Skeletal muscle tissue (tissue), 4 donors: ENCODE results near the gene BICDL2. TPM values are rescaled to one million over a fixed set of nuclear protein-coding genes. Genes with fewer than 3 reads are reported as not detected.

Experiments used
- H3K27ac ChIP-seq: one replicate; pipeline ENCODE4 v1.7.0; 2013; ENCODE audit warnings: mild to moderate bottlenecking, low read depth, low read length, inconsistent platforms
- H3K27me3 ChIP-seq, 3 donors: one replicate each; pipeline ENCODE4 v1.7.0; 2013; ENCODE audit warnings: low read length in 3 of 3; ENCODE audit not compliant: control insufficient read depth in 3 of 3, insufficient read depth in 3 of 3
- H3K36me3 ChIP-seq, 3 donors: one replicate each; pipeline ENCODE4 v1.7.0; 2013; ENCODE audit warnings: low read length in 3 of 3; ENCODE audit not compliant: control insufficient read depth in 3 of 3, insufficient read depth in 3 of 3
- H3K4me1 ChIP-seq, 3 donors: one replicate each; pipeline ENCODE4 v1.7.0; 2013; ENCODE audit warnings: low read length in 3 of 3, mild to moderate bottlenecking in 3 of 3; ENCODE audit not compliant: control insufficient read depth in 3 of 3, insufficient read depth in 3 of 3
- H3K4me3 ChIP-seq, 3 donors: one replicate each; pipeline ENCODE4 v1.7.0; 2013; ENCODE audit warnings: low read length in 3 of 3
- H3K9ac ChIP-seq, 3 donors: one replicate each; pipeline ENCODE4 v1.7.0; 2013; ENCODE audit warnings: low read length in 3 of 3, mild to moderate bottlenecking in 3 of 3, moderate library complexity in 2 of 3, low read depth in 1 of 3
- H3K9me3 ChIP-seq, 3 donors: one replicate each; pipeline ENCODE4 v1.7.0; 2013; ENCODE audit warnings: low read length in 3 of 3; ENCODE audit not compliant: control insufficient read depth in 3 of 3
- total RNA-seq: library from RNA; depleted of rRNA; stranded (reverse); fragments of >200 nt; gene quantifications from one replicate; pipeline ENCODE4 v1.2.3, GENCODE V29; 2014
- donor health status: Osteomylitis.

Gene BICDL2
- total RNA-seq, 1 donor from 2014 or later: not detected

DNA sequence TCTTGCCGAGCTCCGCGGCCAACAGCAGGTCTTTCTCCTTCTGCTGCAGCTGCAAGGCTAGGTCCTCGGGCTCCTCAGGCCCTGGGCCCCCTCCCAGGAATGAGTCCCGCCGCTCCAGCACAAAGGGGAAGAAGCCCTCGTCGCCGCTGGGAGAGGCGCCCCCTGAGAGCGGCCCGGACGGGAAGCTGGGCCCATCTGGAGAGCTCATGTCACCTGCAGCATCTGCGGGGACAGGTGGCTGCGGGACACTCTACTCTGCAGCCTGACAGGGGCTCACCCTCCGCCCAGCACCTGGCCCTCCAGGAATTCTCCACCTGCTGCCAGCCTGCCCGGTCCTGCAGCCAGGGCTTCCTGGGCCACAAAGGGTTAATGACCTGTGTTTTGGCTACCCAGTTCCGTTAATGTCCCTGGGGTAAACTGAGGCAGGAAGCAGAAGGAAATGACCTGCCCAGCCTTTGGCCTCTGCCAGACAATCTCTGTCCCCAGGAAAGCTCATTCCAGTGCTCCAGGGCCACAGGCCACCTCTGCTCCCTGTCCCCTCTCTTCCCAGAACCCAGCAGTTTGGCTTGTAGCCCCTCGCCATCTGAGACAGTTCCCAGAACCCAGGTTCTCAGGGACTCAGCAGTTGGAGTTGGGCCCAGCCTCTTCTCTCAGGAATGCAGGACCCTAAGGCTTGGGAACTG is 1.3 kb downstream of the BICDL2 start:
- peaks cover 64 to 84% (median 71%) of the 10 kb centered on the region in 3 donors for H3K27me3 ChIP-seq
- H3K36me3 ChIP-seq: no peaks in the 10 kb centered on the region
- no peak overlapping the region for H3K9ac ChIP-seq
- no peak overlapping the region for H3K27ac ChIP-seq
- H3K9me3 ChIP-seq: no peaks in the 10 kb centered on the region
- no peak overlapping the region for H3K4me3 ChIP-seq
- H3K4me1 ChIP-seq: no peaks in the 10 kb centered on the region

DNA sequence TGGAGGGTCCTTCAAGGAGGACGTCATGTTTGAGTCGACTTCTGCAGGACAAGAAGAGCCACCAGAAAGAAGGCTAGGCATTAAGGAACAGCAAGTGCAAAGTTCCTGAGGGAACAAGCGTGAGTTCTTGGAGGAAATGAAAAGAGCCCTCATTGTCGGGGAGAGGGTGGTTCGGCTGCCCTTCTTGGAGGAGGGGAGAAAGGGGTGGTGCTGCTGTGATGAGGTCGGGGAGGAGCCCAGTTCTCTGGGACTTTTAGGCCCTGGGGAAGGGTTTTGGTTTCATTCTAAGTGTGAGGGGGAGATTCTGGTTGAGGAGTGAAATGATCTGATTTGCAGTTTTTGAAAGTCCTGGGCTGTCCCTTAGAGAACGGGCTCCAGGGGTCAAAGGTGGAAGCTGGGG is 4.1 kb downstream of the BICDL2 start:
- Histone ChIP-seq H3K4me1 (peaks cover 0 to 12% (median 12%) of the 10 kb centered on the region in 3 donors), H3K9me3 (no peaks in the 10 kb centered on the region), H3K36me3 (no peaks in the 10 kb centered on the region), H3K9ac (no peak overlapping the region), H3K4me3 (no peak overlapping the region), H3K27me3 (peaks cover 67 to 75% (median 67%) of the 10 kb centered on the region in 3 donors), H3K27ac (no peak overlapping the region)

DNA sequence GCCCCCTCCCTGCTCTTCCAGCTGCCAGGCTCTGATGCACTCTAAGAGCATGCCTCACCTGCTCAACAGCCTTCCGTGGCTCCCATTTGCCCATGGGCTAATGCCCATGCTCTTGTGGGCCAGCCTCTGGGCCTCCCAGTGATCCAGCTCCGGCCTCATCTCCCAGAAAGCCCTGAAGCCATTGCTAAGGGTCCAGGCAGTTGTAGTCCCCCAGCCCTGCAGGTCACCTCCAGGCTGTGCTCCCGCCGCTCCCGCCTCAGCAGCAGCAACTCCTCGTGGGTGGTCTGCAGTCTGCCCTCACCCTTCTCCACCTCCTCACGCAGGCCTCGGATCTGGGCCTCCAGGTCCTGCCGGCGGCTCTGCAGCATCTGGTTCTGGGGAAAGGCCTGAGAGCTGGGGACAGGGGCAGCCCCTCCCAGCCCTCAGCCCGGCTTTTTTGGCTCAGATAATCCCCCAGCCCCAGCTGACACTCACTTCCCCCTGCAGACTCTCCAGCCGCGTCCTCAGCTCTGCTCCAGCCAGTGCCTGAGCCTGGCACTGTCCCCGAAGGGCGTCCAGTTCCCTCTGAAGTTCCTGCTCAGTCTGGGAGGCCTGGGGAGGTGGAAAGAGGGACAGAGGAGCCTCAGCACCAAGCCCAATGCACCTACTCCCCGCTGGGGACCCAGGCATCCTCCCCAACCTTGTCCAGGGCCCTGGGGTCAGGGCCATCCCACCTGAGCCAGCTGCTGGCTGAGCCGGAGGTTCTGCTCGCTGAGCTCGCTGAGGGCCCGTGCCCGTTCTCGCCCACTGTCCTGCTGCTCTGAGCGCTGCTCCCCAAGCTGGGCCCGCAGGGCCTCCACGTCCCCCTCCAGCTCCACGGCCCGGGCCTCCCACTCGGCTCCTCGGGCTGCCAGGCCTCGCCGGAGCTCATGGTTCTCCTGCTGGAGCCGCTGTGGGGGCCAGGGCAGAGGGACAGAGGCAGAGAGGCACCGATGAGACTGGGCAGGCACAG is 6.2 kb downstream of the BICDL2 start:
- no peak overlapping the region for H3K9ac ChIP-seq
- no peak overlapping the region for H3K4me3 ChIP-seq
- H3K27ac ChIP-seq: no peak overlapping the region
- peaks cover 48 to 59% (median 50%) of the 10 kb centered on the region in 3 donors for H3K27me3 ChIP-seq
- peaks cover 14 to 19% (median 19%) of the 10 kb centered on the region in 3 donors for H3K36me3 ChIP-seq
- peaks cover 0 to 13% (median 12%) of the 10 kb centered on the region in 3 donors for H3K4me1 ChIP-seq
- H3K9me3 ChIP-seq: no peaks in the 10 kb centered on the region

DNA sequence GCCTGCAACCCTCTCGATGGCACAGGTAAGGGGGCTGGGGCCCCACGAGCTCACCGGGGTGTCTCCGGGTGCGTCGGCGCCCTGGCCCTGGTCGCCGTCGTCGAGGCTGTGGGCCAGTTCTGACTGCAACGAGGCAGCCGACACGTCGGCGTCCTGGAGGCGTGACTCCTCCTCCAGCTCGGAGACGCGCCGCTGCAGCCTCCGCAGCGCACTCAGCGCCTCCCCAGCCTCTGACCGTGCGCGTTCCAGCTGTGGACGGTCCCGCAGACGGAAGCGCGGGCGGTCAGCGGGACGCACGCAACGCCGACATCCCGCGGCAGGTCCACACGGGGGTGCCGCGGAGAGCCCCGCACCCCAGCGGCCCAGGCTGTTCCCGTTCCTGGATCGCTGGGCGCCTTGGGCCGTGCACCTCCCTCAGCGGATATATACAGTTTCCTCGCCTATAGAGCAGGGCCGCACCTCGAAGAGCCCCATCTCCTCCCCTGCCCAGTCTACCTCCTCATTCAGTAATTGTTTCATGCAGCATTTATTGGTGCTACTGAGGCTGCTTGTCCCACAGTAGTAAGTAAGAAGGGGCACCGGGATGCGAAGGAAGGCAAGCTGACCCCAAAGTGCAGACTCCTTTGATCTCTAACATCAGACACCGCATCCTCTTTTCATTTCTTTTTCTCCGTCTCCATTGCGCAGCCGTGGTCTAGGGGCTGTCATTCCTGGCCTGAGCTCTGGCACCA is 7.1 kb downstream of the BICDL2 start:
- Histone ChIP-seq H3K4me1 (peaks cover 0 to 20% (median 14%) of the 10 kb centered on the region in 3 donors), H3K9me3 (no peaks in the 10 kb centered on the region), H3K36me3 (peaks cover 14 to 19% (median 19%) of the 10 kb centered on the region in 3 donors), H3K27me3 (peaks cover 40 to 51% (median 43%) of the 10 kb centered on the region in 3 donors), H3K4me3 (no peak overlapping the region), H3K27ac (no peak overlapping the region), H3K9ac (no peak overlapping the region)

DNA sequence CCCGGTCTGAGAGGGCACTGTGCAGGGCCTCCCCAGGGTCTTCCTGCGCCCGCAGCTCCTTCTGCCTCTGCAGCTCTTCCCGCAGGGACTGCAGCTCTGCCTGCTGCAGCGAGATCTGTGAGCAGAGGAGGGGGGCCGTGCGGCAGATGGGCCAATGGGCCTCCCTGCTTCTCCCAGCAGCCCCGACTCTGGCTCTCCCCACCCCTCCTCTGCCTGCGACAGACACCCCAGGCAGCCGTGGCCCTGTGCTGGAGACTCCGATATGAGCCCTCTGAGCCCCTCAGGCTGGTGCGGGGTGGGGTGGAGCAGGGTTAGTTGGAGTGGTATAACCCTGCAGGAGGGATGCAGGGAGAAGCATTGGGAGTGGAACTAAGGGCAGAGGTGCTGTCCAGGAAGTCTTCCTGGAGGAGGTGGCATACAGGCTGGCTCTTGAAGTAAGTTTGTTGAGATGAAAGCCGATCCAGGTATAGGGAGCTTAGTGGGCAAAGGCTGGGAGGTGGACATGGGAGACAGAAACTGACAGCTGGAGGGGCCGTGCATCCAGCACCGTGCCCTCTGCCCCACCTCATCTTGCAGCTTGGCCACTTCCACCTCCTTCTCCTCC is 7.9 kb downstream of the BICDL2 start:
- H3K4me3 ChIP-seq: no peak overlapping the region
- no peak overlapping the region for H3K9ac ChIP-seq

DNA sequence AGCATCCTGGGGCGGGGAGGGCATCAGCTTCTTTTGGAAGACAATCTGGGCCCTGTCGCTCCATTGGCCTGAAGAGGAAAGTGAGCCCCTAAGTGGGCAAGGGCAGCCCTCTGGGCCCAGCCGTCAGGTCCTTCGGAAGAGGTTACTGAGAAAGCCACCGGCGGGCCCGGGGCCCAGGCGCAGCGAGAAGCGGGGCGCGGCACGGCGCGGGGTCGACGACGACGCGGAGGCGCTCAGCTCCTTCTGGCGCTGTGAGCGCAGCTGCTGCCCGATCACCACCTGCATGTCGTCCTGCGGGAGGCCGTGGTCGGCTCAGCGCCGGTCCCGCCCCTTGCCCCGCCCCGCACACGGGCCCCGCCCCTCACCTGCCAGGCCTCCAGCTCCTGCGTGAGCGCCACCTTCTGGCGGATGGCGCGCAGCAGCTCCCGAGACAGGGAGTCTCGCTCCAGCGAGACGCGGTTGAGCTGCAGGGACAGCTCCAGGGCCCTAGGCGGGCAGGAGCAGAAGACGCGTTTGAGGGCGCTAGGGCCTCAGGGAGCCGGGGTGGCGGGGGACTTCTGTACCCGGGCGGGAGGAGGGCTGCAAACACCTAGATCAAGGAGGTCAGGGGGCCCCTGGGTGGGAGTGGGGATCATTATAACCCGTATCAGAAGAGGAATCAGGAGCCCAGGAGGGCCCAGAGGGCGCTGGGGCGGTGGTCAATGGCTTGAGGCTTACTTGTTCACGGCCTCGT is 8.6 kb downstream of the BICDL2 start:
- H3K9ac ChIP-seq: no peak overlapping the region
- H3K4me3 ChIP-seq: no peak overlapping the region
- peaks cover 14 to 19% (median 19%) of the 10 kb centered on the region in 3 donors for H3K36me3 ChIP-seq
- H3K27me3 ChIP-seq: peaks cover 30 to 41% (median 32%) of the 10 kb centered on the region in 3 donors
- no peak overlapping the region for H3K27ac ChIP-seq
- H3K4me1 ChIP-seq: peaks cover 9 to 26% (median 20%) of the 10 kb centered on the region in 3 donors
- H3K9me3 ChIP-seq: no peaks in the 10 kb centered on the region

More for the DNA sequence above, 7.9 kb downstream of the BICDL2 start:
- H3K27ac ChIP-seq: no peak overlapping the region
- peaks cover 4 to 20% (median 16%) of the 10 kb centered on the region in 3 donors for H3K4me1 ChIP-seq
- peaks cover 36 to 48% (median 39%) of the 10 kb centered on the region in 3 donors for H3K27me3 ChIP-seq
- H3K9me3 ChIP-seq: no peaks in the 10 kb centered on the region
- H3K36me3 ChIP-seq: peaks cover 14 to 19% (median 19%) of the 10 kb centered on the region in 3 donors

DNA sequence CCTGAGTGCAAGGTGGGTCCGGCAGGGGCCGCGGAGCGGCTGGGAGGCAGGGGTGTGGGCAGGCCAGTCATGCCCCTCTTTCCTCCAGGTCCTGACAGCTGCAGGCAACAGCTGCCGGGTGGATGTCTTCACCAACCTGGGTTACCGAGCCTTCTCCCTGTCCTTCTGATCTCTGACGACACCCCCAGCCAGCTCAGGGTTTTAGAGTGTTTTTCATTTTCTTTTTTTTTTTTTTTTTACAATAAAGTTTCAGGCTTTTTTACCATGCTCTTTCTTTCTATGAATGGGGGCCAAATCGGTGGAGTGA is 9.3 kb downstream of the BICDL2 start:
- Histone ChIP-seq H3K36me3 (peaks cover 14 to 19% (median 19%) of the 10 kb centered on the region in 3 donors), H3K27ac (no peak overlapping the region), H3K27me3 (peaks cover 29 to 36% (median 29%) of the 10 kb centered on the region in 3 donors), H3K9me3 (no peaks in the 10 kb centered on the region), H3K9ac (peak overlapping the region in 1 of 3 donors; percentile 40), H3K4me3 (no peak overlapping the region), H3K4me1 (peaks cover 16 to 33% (median 27%) of the 10 kb centered on the region in 3 donors)

DNA sequence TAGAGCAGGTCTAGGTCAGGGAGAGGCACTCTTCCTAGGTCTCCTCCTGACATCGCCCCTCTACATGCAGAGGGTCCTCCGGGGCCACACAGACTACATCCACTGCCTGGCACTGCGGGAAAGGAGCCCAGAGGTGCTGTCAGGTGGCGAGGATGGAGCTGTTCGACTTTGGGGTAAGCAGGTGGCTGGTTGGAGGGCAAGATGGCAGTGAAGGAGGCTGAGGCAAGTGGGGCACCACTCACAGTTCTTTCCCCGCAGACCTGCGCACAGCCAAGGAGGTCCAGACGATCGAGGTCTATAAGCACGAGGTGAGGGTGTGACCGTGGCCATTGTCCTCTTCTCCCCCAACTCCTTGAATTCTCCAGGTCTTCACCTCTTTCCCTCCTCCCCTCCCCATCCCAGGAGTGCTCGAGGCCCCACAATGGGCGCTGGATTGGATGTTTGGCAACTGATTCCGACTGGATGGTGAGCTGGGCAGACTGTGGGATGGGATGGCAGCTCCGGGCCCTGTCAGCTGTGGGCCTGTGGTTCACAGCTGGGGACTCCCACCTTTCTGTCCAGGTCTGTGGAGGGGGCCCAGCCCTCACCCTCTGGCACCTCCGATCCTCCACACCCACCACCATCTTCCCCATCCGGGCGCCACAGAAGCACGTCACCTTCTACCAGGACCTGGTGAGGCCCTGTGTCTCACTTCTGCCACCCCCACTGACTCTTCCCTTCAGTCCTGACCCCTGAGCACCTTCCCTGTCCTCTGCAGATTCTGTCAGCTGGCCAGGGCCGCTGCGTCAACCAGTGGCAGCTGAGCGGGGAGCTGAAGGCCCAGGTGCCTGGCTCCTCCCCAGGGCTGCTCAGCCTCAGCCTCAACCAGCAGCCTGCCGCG is 9.9 kb downstream of the BICDL2 start:
- H3K4me1 ChIP-seq: peaks cover 22 to 38% (median 33%) of the 10 kb centered on the region in 3 donors

More for the DNA sequence above, 9.9 kb downstream of the BICDL2 start:
- H3K4me3 ChIP-seq: no peak overlapping the region
- H3K9me3 ChIP-seq: no peaks in the 10 kb centered on the region
- no peak overlapping the region for H3K27ac ChIP-seq
- peaks cover 26 to 31% (median 27%) of the 10 kb centered on the region in 3 donors for H3K27me3 ChIP-seq
- peak overlapping the region in 1 of 3 donors; percentile 40 for H3K9ac ChIP-seq
- peaks cover 14 to 20% (median 19%) of the 10 kb centered on the region in 3 donors for H3K36me3 ChIP-seq
